ENCODE data around the gene AGR2. TPM values are rescaled to one million over a fixed set of nuclear protein-coding genes. Genes with fewer than 3 reads are reported as not detected.
"Not testable (repeated sequence)": the region's sequence is repeated elsewhere in the genome, so short reads cannot be mapped to it uniquely, and the experiment has no call there.

AGR2 gene
- not detected in 2 replicates for total RNA-seq (2014; rRNA removed; shearing (Covaris generic))

DNA sequence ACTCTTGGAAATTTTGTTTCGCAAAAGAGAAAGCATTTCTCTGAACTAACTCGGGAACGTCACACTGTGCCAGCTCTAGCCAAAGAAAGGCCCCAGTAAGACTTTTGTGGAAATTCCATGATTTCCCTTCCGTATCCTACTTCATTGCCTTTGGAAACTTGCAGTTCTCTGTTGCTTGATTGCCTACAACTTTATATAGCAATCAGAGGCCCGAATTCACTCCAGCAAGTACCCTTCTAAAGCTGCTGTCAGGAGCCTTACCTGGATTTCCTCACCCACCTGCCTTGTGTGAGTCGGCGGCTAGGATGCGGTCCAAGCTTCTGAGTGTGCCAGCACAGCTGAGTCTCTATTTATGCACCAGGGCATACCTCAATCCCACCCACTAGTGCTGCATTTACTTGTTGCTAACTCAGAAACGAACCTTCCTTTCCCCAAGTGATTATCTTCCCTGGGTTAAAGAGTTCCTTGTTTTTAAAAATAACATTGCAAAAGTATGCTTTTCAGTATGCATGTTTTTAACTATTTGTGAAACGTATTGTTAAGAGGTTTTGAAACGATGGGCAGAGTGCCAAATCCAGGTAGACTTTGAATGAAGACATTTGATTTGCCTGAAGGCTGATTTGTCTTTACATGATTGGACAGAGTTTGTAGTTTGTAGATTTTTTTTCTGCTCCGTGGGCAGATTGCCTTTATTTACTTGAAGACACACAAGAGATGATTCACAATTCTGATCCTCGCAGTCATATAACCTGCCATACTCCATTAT, at the start of gene AGR2:
AGR2 (minus strand) TSS at position 326 of the 766 bp plus-strand sequence. CDS start 3,203 bp downstream, outside the sequence.
- DNase-seq (ENCODE audit: low read depth), result no peak

- not testable (repeated sequence) for DNase-seq (ENCODE audit: low read depth)
Observed at GRCh38 chr7:16853189-16853588, 48.4 kb upstream of the AGR2 start.

DNA sequence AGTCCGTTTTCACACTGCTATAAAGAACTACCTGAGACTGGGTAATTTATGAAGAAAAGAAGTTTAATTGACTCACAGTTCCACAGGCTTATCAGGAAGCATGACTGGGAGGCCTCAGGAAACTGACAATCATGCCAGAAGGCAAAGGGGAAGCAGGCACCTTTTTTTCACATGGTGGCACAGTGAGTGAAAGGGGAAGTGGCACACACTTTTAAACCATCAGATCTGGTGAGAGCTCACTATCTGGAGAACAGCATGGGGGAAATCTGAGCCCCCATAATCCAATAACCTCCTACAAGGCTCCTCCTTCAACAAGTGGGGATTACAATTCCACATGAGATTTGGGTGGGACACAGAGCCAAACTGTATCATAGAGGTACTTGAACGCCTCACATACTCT, 47.0 kb upstream of the AGR2 start:
- DNase-seq (ENCODE audit: low read depth), result no peak

GRCh38 chr7:16850614-16851466, 46.0 kb upstream of the AGR2 start:
- DNase-seq (ENCODE audit: low read depth), result no peak

DNA sequence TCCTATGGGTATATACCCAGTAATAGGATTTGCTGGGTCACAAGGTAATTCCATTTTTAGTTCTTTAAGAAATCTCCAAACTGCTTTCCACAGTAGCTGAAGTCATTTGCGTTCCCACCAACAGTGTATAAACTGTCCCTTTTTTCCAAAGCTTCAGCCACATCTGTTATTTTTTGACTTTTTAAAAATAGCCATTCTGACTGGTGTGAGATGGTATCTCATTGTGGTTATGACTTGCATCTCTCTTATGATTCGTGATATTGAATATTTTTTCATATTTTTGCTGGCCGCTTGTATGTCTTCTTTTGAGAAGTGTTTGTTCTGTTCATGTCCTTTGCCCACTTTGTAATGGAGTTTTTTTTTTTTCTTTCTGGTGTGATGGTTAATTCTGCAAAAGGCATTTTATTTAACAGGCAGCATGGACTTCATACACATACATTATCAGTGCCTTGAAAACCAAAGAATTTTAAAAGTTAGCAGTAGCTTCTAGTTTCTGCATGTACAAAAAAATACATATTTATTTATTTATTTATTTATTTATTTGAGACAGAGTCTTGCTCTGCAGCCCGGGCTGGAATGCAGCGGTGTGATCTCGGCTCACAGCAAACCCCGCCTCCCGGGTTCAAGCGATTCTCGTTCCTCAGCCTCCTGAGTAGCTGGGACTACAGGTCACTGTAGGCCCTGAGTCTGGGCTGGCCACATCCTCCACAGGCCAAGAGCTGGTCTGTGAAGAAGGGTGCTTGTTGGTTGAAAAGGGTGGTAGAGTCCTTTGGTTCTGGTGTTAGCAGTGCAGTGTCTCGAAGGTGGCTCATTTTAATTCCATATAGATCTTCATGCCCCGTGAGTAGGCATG, 44.7 kb upstream of the AGR2 start:
- DNase-seq (ENCODE audit: low read depth), result no peak

DNA sequence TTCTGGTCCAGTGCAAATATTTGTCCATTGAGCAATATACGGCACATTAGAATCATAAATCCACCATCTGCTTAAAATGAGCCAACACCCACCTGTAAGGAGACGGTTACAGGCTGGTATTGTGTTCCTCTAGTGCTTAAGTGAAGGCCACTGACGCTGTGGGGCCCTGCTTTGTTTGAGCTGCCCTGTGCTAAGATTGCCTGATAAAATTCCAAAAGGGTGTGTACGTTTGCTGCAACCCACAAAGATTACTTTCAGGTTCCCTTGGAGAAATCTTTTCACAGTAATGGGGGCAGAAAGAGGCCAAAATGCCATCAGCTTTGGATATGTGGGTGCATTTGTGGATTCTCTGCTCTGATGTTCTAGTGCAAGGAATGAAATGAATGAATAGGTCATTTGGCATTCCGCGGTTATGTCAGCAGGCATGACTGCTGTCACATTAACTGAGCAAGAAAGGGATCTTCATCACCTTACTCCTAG, 42.6 kb upstream of the AGR2 start:
- peak; percentile 75 for DNase-seq (ENCODE audit: low read depth)

GRCh38 chr7:16846601-16847165, 41.9 kb upstream of the AGR2 start:
- DNase-seq (ENCODE audit: low read depth), result no peak

DNA sequence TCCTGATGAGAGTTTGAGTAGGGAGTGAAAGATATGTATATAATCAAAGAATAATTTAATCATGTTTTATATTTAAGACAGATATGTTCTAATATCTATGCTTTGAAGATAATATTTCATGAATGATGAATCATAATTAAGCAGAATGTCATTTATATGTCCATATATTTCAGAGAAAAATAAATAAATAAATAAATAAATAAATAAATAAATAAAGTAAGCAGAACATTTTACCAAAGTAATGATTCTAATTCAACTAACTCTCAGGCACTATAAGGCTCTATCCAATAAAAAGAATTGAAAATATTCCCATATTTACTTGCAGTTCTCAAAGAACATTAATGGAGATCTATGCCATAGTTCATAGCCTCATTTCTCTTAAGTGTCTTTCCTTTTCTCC, 40.9 kb upstream of the AGR2 start:
- no peak for DNase-seq (ENCODE audit: low read depth)

- DNase-seq (ENCODE audit: low read depth), result no peak
Observed at GRCh38 chr7:16841681-16842080, 36.9 kb upstream of the AGR2 start.

DNA sequence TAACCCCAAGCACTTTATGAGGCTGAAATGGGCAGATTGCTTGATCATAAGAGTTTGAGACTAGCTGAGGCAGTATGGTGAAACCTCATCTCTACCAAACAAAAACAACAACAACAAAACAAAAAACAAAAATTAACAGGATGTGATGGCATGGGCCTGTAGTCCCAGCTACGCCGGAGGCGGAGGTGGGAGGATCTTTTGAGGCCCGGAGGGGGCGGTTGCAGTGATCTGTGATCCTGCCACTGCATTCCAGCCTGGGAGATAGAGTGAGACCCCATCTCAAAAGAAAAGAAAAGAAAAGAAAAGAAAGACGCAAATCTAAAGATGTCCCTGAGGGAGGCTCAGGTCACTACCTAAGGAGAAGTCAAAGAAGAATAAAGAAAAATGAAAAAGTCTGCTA, 35.3 kb upstream of the AGR2 start:
- DNase-seq (ENCODE audit: low read depth), result no peak

DNA sequence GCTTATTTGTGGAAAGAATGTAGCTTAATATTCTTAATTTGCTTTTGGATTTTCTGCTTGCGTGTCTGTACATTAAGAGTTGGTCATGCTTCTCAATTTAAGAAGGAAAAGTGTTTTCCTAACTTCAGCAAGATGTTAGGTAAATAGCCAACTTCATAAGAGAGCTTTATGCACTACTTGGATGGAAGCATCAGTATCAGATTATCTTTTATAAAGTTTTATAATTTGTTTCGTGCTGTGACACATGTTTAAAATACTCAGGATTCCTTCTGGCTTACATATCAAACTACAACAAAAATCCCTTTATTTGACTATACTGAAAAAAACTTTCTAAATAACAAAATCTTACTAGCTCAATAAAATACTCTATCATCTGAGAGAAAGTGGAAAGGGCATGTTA, 34.8 kb upstream of the AGR2 start:
- DNase-seq (ENCODE audit: low read depth), result no peak

DNA sequence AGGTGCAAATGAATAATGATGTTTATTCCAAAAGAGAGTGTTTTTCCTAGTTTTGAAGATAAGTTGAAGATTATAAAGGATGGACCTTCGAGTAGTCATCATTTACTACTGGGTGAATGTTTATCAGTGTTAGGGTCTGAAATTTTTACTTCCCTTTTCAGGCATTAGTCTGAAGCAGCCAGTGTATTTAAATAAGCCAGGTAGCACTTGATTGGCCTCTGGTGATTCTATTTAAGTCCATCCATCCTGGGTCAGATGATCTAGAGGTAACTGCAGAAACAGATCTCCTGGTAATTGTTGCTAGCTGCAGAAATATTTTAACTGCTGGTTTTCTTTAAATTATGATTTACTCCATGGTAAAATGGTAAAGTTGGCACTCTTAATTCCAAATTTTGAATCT, 34.1 kb upstream of the AGR2 start:
- no peak for DNase-seq (ENCODE audit: low read depth)

DNA sequence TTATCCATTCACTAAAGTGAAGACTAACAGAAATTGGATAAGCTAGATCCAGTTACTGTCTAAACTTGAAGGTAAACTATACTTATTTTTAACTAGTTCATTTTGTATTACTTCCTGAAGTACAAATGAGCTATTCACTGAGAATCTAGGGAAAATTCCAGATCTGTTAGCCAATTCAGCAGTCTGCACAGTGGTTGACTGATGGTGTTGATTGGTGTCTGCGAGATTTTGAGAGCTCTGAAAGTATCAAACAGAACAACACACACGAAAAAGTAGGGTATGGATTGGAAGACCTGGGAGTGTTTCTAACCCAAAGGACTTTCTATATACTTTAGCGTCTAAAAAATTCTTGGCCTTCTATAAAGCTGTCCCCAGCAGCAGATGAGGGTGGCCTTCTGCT, 33.6 kb upstream of the AGR2 start:
- no peak for DNase-seq (ENCODE audit: low read depth)

DNA sequence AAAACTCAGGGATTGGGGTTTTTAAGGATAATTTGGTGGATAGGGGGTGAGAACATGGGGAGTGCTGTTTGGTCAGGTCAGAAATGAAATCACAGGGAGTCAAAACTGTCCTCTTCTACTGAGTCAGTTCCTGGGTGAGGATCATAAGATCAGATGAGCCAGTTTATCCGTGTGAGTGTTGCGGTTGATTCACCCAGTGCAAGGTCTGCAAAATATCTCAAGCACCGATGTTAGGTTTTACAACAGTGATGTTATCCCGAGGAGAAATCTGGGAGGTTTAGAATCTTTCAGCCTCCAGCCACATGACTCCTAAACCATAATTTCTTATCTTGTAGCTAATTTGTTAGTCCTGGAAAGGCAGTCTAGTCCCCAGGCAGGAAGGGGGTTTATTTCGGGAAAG, 31.7 kb upstream of the AGR2 start:
- no peak for DNase-seq (ENCODE audit: low read depth)

DNA sequence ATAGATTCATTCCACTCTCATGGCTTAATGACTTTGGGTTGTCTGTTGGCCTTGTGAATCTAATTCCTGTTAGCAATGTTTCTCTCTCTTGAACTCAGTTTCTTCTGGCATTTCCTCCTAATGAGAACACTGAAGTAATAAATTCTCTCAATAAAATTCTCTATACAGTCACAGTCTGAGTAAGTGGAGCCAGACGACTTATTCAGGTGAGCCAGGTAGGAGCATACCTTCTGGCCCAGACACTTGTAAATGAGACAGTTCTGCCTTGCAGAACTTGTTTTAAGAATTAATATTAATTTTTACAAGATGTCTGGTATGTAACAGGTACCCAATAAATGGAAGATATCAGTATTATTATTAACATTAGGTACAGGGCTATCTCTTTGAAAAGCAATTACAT, 28.6 kb upstream of the AGR2 start:
- DNase-seq (ENCODE audit: low read depth), result no peak

- no peak for DNase-seq (ENCODE audit: low read depth)
Observed at GRCh38 chr7:16826060-16826459, 21.3 kb upstream of the AGR2 start.

GRCh38 chr7:16822029-16822428, 17.2 kb upstream of the AGR2 start:
- no peak for DNase-seq (ENCODE audit: low read depth)

GRCh38 chr7:16818732-16819131, 13.9 kb upstream of the AGR2 start:
- peak; percentile 23 for DNase-seq (ENCODE audit: low read depth)

GRCh38 chr7:16817536-16817935, 12.7 kb upstream of the AGR2 start:
- peak; percentile 67 for DNase-seq (ENCODE audit: low read depth)

DNA sequence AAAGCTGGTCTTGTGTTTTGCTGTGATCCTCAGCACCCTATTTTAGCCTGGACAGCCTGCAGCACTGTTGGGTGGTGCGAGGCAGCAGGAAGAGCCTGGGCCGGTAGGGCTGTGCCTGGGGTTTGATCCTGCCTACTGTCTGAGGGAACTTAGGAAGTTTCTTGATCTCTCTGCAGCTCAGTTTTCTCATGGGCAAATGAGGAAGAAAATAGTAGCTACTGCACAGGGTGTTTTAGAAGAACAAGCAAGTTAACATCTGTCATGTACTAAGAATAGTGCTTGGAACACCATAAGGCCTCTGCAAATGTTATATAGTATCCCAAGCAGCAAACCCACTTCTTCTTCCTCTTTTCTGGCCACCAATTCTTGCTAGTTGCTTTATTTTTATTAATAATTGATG, 12.0 kb upstream of the AGR2 start:
- DNase-seq (ENCODE audit: low read depth), result no peak

- no peak for DNase-seq (ENCODE audit: low read depth)
Observed at GRCh38 chr7:16815001-16815400, 10.2 kb upstream of the AGR2 start.

GRCh38 chr7:16813232-16813616, 8.4 kb upstream of the AGR2 start:
- peak; percentile 91 for DNase-seq (ENCODE audit: low read depth)

Measured in M059J (cell line).